CD14-positive monocyte (primary cell): Measurements from ENCODE around the gene USP3. TPM values are rescaled to one million over a fixed set of nuclear protein-coding genes. Genes with fewer than 3 reads are reported as not detected.

Experiments used
- DNase-seq, 3 donors: peaks; one replicate each; pipeline ENCODE4 v3.0.0-alpha.2; 2011 to 2022
- H2AFZ ChIP-seq: 2 replicates; pipeline ENCODE4 v1.6.0; 2012; ENCODE audit warnings: mild to moderate bottlenecking, low read depth, low read length, inconsistent platforms; ENCODE audit not compliant: insufficient read depth, poor library complexity, severe bottlenecking
- H3K27ac ChIP-seq, 2 donors: 1 replicate in 1 of 2; 2 replicates in 1 of 2; pipeline ENCODE4 v1.5.1; 2012 to 2013; ENCODE audit warnings: low read length in 2 of 2, control low read depth in 1 of 2, inconsistent platforms in 1 of 2, low read depth in 1 of 2, mild to moderate bottlenecking in 1 of 2
- H3K27me3 ChIP-seq, 2 donors: one replicate each; pipeline versions ENCODE4 v1.6.0 to v1.6.1; 2011 to 2013; ENCODE audit warnings: low read length in 2 of 2; ENCODE audit not compliant: control insufficient read depth in 2 of 2, insufficient read depth in 2 of 2
- H3K36me3 ChIP-seq, 2 donors: replicated peaks in 1 of 2; 1 replicate in 1 of 2; 2 replicates in 1 of 2; pipeline versions ENCODE4 v1.5.1 to v1.6.1; 2012 to 2013; ENCODE audit warnings: low read length in 2 of 2, control low read depth in 1 of 2, inconsistent platforms in 1 of 2, mild to moderate bottlenecking in 1 of 2; ENCODE audit not compliant: insufficient read depth in 2 of 2, control insufficient read depth in 1 of 2
- H3K4me1 ChIP-seq, 2 donors: 1 replicate in 1 of 2; 2 replicates in 1 of 2; pipeline versions ENCODE4 v1.5.1 to v1.6.1; 2012 to 2013; ENCODE audit warnings: low read length in 2 of 2, control low read depth in 1 of 2, inconsistent platforms in 1 of 2, mild to moderate bottlenecking in 1 of 2, moderate library complexity in 1 of 2; ENCODE audit not compliant: insufficient read depth in 2 of 2, control insufficient read depth in 1 of 2
- H3K4me2 ChIP-seq: replicated peaks from 2 replicates; pipeline ENCODE3; 2012; ENCODE audit warnings: low read length, moderate library complexity, mild to moderate bottlenecking; ENCODE audit not compliant: poor library complexity, severe bottlenecking; ENCODE audit errors: extremely low read depth
- H3K4me3 ChIP-seq, 3 experiments: fragments of 200-600 bp in 1 of 3; sonication (generic) in 1 of 3; replicated peaks in 1 of 3; 1 replicate in 2 of 3; 2 replicates in 1 of 3; pipeline ENCODE4 v1.5.1; 2011 to 2013; ENCODE audit warnings: low read length in 3 of 3, mild to moderate bottlenecking in 3 of 3, control low read depth in 2 of 3, low read depth in 2 of 3, inconsistent platforms in 1 of 3, moderate library complexity in 1 of 3
- H3K79me2 ChIP-seq: 2 replicates; pipeline ENCODE4 v1.6.0; 2012; ENCODE audit warnings: mild to moderate bottlenecking, control low read depth, inconsistent platforms, low read length, moderate library complexity; ENCODE audit not compliant: insufficient read depth
- H3K9ac ChIP-seq: 2 replicates; pipeline ENCODE4 v1.6.0; 2017; ENCODE audit warnings: low read length, mild to moderate bottlenecking; ENCODE audit not compliant: insufficient read depth, poor library complexity, severe bottlenecking
- H3K9me3 ChIP-seq, 2 donors: replicated peaks in 1 of 2; 1 replicate in 1 of 2; 2 replicates in 1 of 2; pipeline versions ENCODE4 v1.5.1 to v1.6.1; 2012 to 2013; ENCODE audit warnings: low read length in 2 of 2, control low read depth in 1 of 2; ENCODE audit not compliant: control insufficient read depth in 1 of 2, insufficient read depth in 1 of 2
- H4K20me1 ChIP-seq: 2 replicates; pipeline ENCODE4 v1.6.0; 2012; ENCODE audit warnings: mild to moderate bottlenecking, low read length, control low read depth, moderate library complexity; ENCODE audit not compliant: insufficient read depth
- H3K27ac Mint-ChIP-seq, 7 donors: one replicate each; pipeline ENCODE4 v1.8.0; 2020; ENCODE audit warnings: mild to moderate bottlenecking in 7 of 7, mixed read lengths in 7 of 7, moderate library complexity in 6 of 7, inconsistent platforms in 2 of 7
- H3K27me3 Mint-ChIP-seq, 3 donors: one replicate each; pipeline ENCODE4 v1.8.0; 2021 to 2022; ENCODE audit warnings: low read depth in 3 of 3, mild to moderate bottlenecking in 3 of 3, mixed read lengths in 3 of 3, moderate library complexity in 3 of 3, inconsistent platforms in 1 of 3
- H3K36me3 Mint-ChIP-seq, 2 donors: one replicate each; pipeline ENCODE4 v1.8.0; 2020; ENCODE audit warnings: mixed read lengths in 2 of 2, inconsistent platforms in 1 of 2, mild to moderate bottlenecking in 1 of 2
- H3K4me1 Mint-ChIP-seq: one replicate; pipeline ENCODE4 v1.8.0; 2020; ENCODE audit warnings: mild to moderate bottlenecking, mixed read lengths
- H3K4me3 Mint-ChIP-seq, 2 donors: one replicate each; pipeline ENCODE4 v1.8.0; 2020; ENCODE audit warnings: mild to moderate bottlenecking in 2 of 2, mixed read lengths in 2 of 2, moderate library complexity in 1 of 2
- H3K9me3 Mint-ChIP-seq, 7 donors: one replicate each; pipeline ENCODE4 v1.8.0; 2020 to 2022; ENCODE audit warnings: mixed read lengths in 7 of 7, mild to moderate bottlenecking in 6 of 7, moderate library complexity in 6 of 7, inconsistent platforms in 2 of 7
- WGBS: methylation state at CpG from one replicate; pipeline ENCODE4 v1.1.5; 2013; ENCODE audit warnings: missing lambda C conversion rate; ENCODE audit not compliant: insufficient coverage; 5-methylcytosine and 5-hydroxymethylcytosine counted together
- intact Hi-C, 2 donors: fragments of 100-400 bp; cut with micrococcal nuclease; formaldehyde crosslinking; loops; one replicate each; pipeline versions ENCODE4 v1.15.0 to v1.15.1; 2023
- polyA plus RNA-seq, 3 donors: library from polyadenylated mRNA; depleted of rRNA in 1 of 3; unstranded in 2 of 3; stranded (reverse) in 1 of 3; fragments of 300-500 nt in 2 of 3; fragments of >200 nt in 1 of 3; fragmentation: Illumina TruSeq in 2 of 3; gene quantifications; 1 replicate in 2 of 3; 2 replicates in 1 of 3; pipeline ENCODE4 v1.2.3, GENCODE V29; 2012 to 2021
- TF ChIP-seq, protein P1 (sequence below): fragments of 200-600 bp; IDR thresholded peaks from one replicate; pipeline ENCODE4 v1.8.0; 2022; ENCODE audit warnings: antibody characterized with exemption, mild to moderate bottlenecking

Gene USP3
- polyA plus RNA-seq, 3 donors = 91.4 to 167 (median 122) TPM

DNA sequence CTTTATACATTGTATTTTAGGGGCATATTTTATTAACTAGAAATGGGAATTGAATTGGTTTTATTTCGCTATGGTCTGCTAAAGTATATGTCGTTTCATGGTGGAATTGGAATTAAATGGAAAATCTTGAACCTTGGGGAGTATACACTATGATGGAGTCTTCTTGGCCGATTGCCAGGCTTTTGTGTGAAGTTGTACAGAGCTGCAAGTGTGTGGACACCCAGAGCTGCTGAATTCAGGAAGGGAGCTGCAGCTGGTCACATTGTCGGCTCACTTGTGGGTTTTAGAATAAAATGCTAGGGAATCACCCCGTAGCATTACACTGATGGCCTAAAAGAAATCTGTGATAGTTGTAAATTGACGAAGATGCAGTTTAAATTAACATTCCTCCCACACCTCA lies 35.1 kb downstream of the USP3 start:
- Histone ChIP-seq H3K4me3 (no peak overlapping the region), H3K79me2 (peaks cover 97% of the 10 kb centered on the region), H3K27me3 (no peaks in the 10 kb centered on the region), H3K4me1 (peaks cover 27 to 34% of the 10 kb centered on the region in 2 donors), H3K27ac (peak overlapping the region in 1 of 2 donors; percentile 54), H3K4me2 (no peak overlapping the region), H3K9me3 (no peaks in the 10 kb centered on the region), H2AFZ (no peak overlapping the region), H3K9ac (no peak overlapping the region), H4K20me1 (peaks cover 100% of the 10 kb centered on the region), H3K36me3 (peaks cover 40 to 75% of the 10 kb centered on the region in 2 donors)
- H3K4me1 Mint-ChIP-seq = peaks cover 54% of the 10 kb centered on the region
- peak; percentile 14 to 41 (median 26) for DNase-seq
- no peaks in the 10 kb centered on the region for H3K27me3 Mint-ChIP-seq
- intact Hi-C loops = no loop called here
- no peaks in the 10 kb centered on the region for H3K9me3 Mint-ChIP-seq
- TF ChIP-seq, protein P1, sequence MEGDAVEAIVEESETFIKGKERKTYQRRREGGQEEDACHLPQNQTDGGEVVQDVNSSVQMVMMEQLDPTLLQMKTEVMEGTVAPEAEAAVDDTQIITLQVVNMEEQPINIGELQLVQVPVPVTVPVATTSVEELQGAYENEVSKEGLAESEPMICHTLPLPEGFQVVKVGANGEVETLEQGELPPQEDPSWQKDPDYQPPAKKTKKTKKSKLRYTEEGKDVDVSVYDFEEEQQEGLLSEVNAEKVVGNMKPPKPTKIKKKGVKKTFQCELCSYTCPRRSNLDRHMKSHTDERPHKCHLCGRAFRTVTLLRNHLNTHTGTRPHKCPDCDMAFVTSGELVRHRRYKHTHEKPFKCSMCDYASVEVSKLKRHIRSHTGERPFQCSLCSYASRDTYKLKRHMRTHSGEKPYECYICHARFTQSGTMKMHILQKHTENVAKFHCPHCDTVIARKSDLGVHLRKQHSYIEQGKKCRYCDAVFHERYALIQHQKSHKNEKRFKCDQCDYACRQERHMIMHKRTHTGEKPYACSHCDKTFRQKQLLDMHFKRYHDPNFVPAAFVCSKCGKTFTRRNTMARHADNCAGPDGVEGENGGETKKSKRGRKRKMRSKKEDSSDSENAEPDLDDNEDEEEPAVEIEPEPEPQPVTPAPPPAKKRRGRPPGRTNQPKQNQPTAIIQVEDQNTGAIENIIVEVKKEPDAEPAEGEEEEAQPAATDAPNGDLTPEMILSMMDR = no peak
- peak overlapping the region in 5 of 7 donors; percentile 24 to 73 (median 66) for H3K27ac Mint-ChIP-seq
- no peak overlapping the region for H3K4me3 Mint-ChIP-seq
- H3K36me3 Mint-ChIP-seq = peaks cover 55 to 71% of the 10 kb centered on the region in 2 donors
- WGBS = 71% methylated on average over 3 of the region's 6 CpGs

DNA sequence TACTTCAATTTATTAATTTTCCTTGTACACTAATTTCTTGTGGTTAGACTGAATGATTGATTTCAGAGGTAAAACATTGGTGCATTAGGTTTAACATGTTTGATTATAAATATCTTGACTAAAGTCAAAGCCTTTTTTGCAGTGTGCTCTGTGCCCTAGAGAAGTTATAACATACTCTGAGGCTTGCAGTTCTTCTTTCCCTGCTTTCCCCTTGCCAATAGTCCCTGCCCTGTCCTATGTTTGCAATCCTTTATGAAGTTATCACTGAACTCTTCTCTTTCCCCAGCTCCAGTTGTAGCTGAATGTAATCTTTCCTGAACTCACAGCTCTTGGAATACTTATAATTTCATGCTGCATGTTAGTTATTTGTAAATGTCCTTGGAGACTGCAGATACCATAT lies 35.6 kb downstream of the USP3 start:
- no peak overlapping the region for H3K4me3 ChIP-seq
- no peak overlapping the region for H3K4me2 ChIP-seq
- intact Hi-C loops = loop anchor here (2.0 to 5.0 kb wide), 2 partner anchors 33 to 65 kb away; no protein-coding TSS in a partner anchor
- H3K36me3 ChIP-seq = peaks cover 40 to 75% of the 10 kb centered on the region in 2 donors
- Mint-ChIP-seq H3K4me3 (no peak overlapping the region), H3K27ac (peak overlapping the region in 5 of 7 donors; percentile 24 to 73 (median 64)), H3K36me3 (peaks cover 58 to 74% of the 10 kb centered on the region in 2 donors), H3K4me1 (peaks cover 56% of the 10 kb centered on the region), H3K9me3 (no peaks in the 10 kb centered on the region), H3K27me3 (no peaks in the 10 kb centered on the region)
- no peaks in the 10 kb centered on the region for H3K27me3 ChIP-seq
- no peak overlapping the region for H3K9ac ChIP-seq
- H3K79me2 ChIP-seq = peaks cover 97% of the 10 kb centered on the region
- no peak for DNase-seq
- H3K9me3 ChIP-seq = no peaks in the 10 kb centered on the region
- H3K27ac ChIP-seq = peak overlapping the region in 1 of 2 donors; percentile 54
- H2AFZ ChIP-seq = no peak overlapping the region
- H4K20me1 ChIP-seq = peaks cover 100% of the 10 kb centered on the region
- TF ChIP-seq, protein P1 = no peak
- peaks cover 29 to 39% of the 10 kb centered on the region in 2 donors for H3K4me1 ChIP-seq
